DOHH2 (cell line): ENCODE data around the gene CD27.
A peak's percentile ranks its signal among the peaks of the same experiment; 100 is the strongest.
"Not testable (repeated sequence)": the region's sequence is repeated elsewhere in the genome, so short reads cannot be mapped to it uniquely, and the experiment has no call there.

ENCODE experiments used
- H3F3A ChIP-seq: fragments of 200-600 bp; sonication (generic), shearing (Covaris generic); 2 replicates; pipeline ENCODE4 v1.6.0; 2016; ENCODE audit warnings: antibody characterized with exemption, mild to moderate bottlenecking; ENCODE audit not compliant: control insufficient read depth, insufficient read depth
- H3K27ac ChIP-seq: fragments of 200-600 bp; sonication (generic); 2 replicates; pipeline ENCODE4 v1.5.1; 2014; ENCODE audit warnings: low read depth, mild to moderate bottlenecking, low read length, moderate library complexity
- H3K27me3 ChIP-seq: fragments of 200-600 bp; sonication (generic); 2 replicates; pipeline ENCODE4 v1.6.1; 2014; ENCODE audit warnings: mild to moderate bottlenecking, low read length, mixed read lengths; ENCODE audit not compliant: control insufficient read depth
- H3K36me3 ChIP-seq: fragments of 200-600 bp; sonication (generic); 2 replicates; pipeline ENCODE4 v1.6.1; 2014; ENCODE audit warnings: mild to moderate bottlenecking, low read length, moderate library complexity, mixed read lengths; ENCODE audit not compliant: control insufficient read depth
- H3K4me1 ChIP-seq: fragments of 200-600 bp; sonication (generic); 2 replicates; pipeline ENCODE4 v1.6.1; 2014; ENCODE audit warnings: mild to moderate bottlenecking, low read length, mixed read lengths; ENCODE audit not compliant: control insufficient read depth
- H3K4me2 ChIP-seq: fragments of 200-600 bp; sonication (generic); 2 replicates; pipeline ENCODE4 v1.6.0; 2014; ENCODE audit warnings: mild to moderate bottlenecking, low read length, moderate library complexity
- H3K4me3 ChIP-seq: fragments of 200-600 bp; sonication (generic); 2 replicates; pipeline ENCODE4 v1.5.1; 2014; ENCODE audit warnings: mild to moderate bottlenecking, low read length, mixed read lengths
- H3K79me2 ChIP-seq: fragments of 200-600 bp; sonication (generic); 2 replicates; pipeline ENCODE4 v1.6.1; 2014; ENCODE audit warnings: mild to moderate bottlenecking, low read length, mixed read lengths; ENCODE audit not compliant: control insufficient read depth
- H3K9me2 ChIP-seq: fragments of 200-600 bp; sonication (generic); replicated peaks from 2 replicates; pipeline ENCODE4 v1.6.1; 2014; ENCODE audit warnings: mild to moderate bottlenecking, low read length, mixed read lengths; ENCODE audit not compliant: control insufficient read depth
- H3K9me3 ChIP-seq: fragments of 200-600 bp; sonication (generic); 2 replicates; pipeline ENCODE4 v1.6.1; 2014; ENCODE audit warnings: antibody characterized with exemption, low read length, mixed read lengths; ENCODE audit not compliant: control insufficient read depth, insufficient read depth
- H4K20me1 ChIP-seq: fragments of 200-600 bp; sonication (generic); 2 replicates; pipeline ENCODE4 v1.6.0; 2014; ENCODE audit warnings: low read depth, mild to moderate bottlenecking, antibody characterized with exemption, low read length, moderate library complexity; ENCODE audit not compliant: control insufficient read depth, insufficient read depth
- CTCF ChIP-seq: fragments of 200-600 bp; sonication (generic); IDR thresholded peaks from one replicate; pipeline ENCODE4 v1.5.1; 2014; ENCODE audit warnings: antibody characterized with exemption, mild to moderate bottlenecking, low read depth, low read length; ENCODE audit not compliant: poor library complexity, severe bottlenecking
- EZH2phosphoT487 ChIP-seq: fragments of 200-600 bp; sonication (generic); IDR thresholded peaks from 2 replicates; pipeline ENCODE4 v1.6.1; 2017; ENCODE audit warnings: borderline replicate concordance, mild to moderate bottlenecking, antibody characterized with exemption, low read length, moderate library complexity, mixed read lengths

Gene CD27

DNA sequence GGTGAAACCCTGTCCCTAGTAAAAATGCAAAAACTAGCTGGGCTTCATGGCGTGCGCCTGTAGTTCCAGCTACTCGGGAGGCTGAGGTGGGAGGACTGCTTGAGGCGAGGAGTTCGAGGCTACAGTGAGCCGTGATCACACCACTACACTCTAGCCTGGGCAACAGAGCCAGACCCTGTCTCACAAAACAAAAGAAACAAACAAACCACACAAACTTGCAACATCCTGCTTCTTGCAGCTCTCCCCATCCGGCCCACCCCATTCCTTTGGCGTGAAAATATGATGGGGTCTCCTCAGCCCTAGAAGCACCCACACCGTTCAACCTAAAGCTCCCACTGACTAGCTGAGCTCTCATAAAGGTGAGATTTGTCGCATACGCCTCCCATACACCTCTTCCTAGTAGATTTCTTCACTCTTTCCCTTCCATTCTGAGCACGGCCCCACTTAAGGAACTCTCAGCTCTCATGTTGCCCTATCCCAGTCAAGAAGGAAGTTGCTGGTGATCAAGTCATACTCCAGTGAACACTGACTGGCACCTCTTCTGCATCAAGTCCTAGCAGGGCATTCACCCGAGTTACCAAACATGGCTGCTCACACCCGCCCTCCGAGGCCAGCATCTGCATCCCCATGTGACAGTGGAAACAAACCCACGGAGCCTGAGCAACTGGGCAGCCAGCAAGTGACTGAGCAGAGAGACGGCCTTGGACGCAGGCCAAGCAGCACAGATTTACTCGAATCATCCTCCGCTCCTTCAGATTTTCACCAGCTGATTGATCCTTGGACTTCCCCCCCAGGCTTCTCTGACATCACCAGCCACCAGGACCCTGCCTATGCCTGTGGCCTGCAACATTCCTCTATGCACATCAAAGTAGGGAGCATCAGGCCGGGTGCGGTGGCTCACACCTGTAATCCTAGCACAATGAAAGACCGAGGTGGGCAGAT lies 18.9 kb upstream of the CD27 start:
- peak overlapping the region; percentile 90 for H3K4me2 ChIP-seq
- peaks cover 56% of the 10 kb centered on the region for H3F3A ChIP-seq
- H4K20me1 ChIP-seq = no peaks in the 10 kb centered on the region
- H3K9me3 ChIP-seq = no peaks in the 10 kb centered on the region
- no peak for TF ChIP-seq EZH2phosphoT487
- TF ChIP-seq CTCF = no peak
- peak overlapping the region; percentile 98 for H3K27ac ChIP-seq
- peaks cover under 1% of the 10 kb centered on the region; the same call in 1 of the 2 replicates for H3K27me3 ChIP-seq
- no peaks in the 10 kb centered on the region for H3K36me3 ChIP-seq
- H3K9me2 ChIP-seq = no peaks in the 10 kb centered on the region
- H3K79me2 ChIP-seq = no peaks in the 10 kb centered on the region
- peak overlapping the region; percentile 71 for H3K4me3 ChIP-seq
- H3K4me1 ChIP-seq = peaks cover 79% of the 10 kb centered on the region

DNA sequence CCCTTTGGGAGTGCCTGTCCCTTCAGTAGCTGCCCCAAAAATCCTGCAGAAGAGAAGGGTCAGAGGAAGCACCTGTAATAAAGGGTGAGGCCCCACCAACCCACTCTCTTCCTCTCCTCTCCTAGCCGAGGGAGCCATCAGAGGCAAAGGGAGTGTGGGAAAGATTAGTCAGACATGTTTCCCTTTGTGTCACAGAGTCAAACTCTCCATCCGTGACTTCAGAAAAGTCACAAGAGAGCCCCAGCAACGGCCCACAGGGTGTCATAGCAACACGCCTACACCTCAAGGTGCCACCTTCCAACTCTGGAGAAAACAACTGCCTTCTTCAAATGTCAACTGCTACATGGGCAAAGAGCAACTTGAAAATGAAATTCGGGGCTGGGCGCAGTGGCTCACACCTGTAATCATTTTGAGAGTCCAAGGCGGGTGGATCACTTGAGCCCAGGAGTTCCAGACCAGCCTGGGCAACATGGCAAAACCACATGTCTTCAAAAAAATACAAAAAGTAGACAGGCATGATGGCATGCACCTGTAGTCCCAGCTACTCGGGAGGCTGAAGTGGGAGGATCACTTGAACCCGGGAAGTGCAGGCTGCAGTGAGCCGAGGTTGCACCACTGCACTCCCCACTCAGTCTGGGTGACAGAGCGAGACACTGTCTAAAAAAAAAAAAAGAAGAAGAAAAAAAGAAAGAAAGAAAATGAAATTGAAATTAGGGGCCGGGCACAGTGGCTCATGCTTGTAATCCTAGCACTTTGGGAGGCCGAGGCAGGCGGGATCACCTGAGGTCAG lies 17.7 kb upstream of the CD27 start:
- no peaks in the 10 kb centered on the region for H3K79me2 ChIP-seq
- H3K9me2 ChIP-seq = no peaks in the 10 kb centered on the region
- H3K27me3 ChIP-seq = no peaks in the 10 kb centered on the region
- H3K4me2 ChIP-seq = peak overlapping the region; percentile 90
- TF ChIP-seq CTCF (no peak), EZH2phosphoT487 (no peak)
- H3K4me1 ChIP-seq = peaks cover 91% of the 10 kb centered on the region
- H4K20me1 ChIP-seq = no peaks in the 10 kb centered on the region
- H3F3A ChIP-seq = peaks cover 67% of the 10 kb centered on the region
- peak overlapping the region; percentile 71 for H3K4me3 ChIP-seq
- H3K9me3 ChIP-seq = no peaks in the 10 kb centered on the region
- peak overlapping the region; percentile 98 for H3K27ac ChIP-seq
- H3K36me3 ChIP-seq = no peaks in the 10 kb centered on the region

GRCh38 chr12:6427796-6428195 lies 17.0 kb upstream of the CD27 start:
- not testable (repeated sequence) for H3K9me3 ChIP-seq, H4K20me1 ChIP-seq, H3K36me3 ChIP-seq, H3K79me2 ChIP-seq, H3K9me2 ChIP-seq, H3K27me3 ChIP-seq
- peak overlapping the region; percentile 98 for H3K27ac ChIP-seq
- peaks cover 73% of the 10 kb centered on the region for H3F3A ChIP-seq
- peaks cover 98% of the 10 kb centered on the region for H3K4me1 ChIP-seq
- H3K4me3 ChIP-seq = peak overlapping the region; percentile 71
- H3K4me2 ChIP-seq = peak overlapping the region; percentile 90
